GM12874 (cell line): ENCODE results near the gene PLBD2.

Experiments used
- TF ChIP-seq, protein P1 (sequence below): IDR thresholded peaks from 2 replicates; pipeline ENCODE4 v1.5.1; 2011; ENCODE audit warnings: low read depth, mild to moderate bottlenecking, control low read depth, low read length, moderate library complexity; ENCODE audit not compliant: insufficient read depth

Gene PLBD2

DNA sequence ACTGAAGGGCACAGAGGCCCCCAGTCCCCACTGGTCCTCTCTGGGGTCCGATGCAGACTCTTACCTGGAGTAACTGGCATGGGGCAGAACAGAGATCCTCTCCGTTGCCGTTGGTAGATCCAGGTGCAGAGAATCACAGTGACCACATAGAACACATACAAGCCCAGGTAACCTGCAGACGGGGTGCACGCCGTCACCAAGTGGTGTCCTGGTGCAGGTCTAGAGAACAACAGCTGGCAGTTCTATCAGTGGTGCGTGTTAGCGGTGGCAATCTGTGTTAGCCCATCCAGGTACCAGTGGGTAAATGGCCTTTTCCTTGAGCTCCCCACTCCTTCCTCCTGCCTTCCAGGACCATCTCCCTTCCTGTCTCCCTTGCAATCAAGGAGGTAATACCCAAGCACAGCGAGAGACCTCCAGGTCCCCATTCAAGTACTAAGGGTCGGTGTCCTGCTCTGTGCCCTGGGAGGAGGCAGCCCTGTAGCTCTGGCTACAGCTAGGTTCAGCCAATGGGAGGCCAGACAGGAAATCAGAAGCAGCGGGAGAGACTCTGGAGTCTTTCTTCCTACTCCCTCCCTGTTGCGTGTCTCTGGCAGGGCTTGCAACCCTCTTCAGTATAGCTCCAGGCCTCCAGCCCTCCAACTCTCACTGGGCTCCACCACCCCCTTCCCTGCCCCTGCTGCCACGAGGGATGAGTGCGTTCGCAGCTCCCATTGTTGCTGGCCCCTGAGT, 39.3 kb upstream of the PLBD2 start:
- TF ChIP-seq, protein P1, sequence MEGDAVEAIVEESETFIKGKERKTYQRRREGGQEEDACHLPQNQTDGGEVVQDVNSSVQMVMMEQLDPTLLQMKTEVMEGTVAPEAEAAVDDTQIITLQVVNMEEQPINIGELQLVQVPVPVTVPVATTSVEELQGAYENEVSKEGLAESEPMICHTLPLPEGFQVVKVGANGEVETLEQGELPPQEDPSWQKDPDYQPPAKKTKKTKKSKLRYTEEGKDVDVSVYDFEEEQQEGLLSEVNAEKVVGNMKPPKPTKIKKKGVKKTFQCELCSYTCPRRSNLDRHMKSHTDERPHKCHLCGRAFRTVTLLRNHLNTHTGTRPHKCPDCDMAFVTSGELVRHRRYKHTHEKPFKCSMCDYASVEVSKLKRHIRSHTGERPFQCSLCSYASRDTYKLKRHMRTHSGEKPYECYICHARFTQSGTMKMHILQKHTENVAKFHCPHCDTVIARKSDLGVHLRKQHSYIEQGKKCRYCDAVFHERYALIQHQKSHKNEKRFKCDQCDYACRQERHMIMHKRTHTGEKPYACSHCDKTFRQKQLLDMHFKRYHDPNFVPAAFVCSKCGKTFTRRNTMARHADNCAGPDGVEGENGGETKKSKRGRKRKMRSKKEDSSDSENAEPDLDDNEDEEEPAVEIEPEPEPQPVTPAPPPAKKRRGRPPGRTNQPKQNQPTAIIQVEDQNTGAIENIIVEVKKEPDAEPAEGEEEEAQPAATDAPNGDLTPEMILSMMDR, result no peak

DNA sequence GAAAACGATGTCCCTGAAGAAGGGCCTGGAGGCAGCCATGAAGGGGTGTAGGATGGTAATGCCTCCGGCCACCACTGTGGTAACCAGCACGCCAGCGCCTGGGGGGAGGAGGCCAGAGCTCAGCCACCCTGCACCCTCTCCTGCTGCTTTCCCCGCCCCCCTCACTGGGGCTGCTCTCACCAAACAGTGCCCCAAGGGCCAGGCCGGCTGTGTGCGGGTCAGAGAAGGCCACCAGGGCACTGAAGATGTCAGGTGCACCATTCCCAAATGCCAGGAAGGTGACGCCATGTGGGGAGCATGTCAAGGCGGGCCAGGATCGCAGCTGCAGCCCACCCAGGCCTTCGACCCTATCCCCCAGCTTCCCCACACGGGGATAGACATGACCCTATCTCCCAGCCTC, 38.0 kb upstream of the PLBD2 start:
- TF ChIP-seq, protein P1, result no peak

DNA sequence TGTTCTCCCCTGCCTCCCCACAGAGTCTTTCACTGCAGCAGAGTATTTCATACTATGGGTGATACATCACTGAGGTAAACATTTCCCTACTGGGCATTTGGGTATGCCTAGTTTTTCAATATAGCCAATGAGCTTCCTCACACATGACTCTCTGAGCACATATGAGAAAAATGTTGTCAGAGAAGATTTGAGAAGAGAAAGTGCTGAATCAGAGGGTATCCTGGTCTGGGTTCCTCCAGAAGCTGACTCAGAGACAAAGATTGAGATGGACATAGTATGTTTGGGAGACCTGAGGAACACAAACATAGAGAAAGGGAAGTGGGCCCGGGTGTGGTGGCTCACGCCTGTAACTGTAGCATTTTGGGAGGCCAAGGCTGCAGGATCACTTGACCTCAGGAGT, 36.0 kb upstream of the PLBD2 start:
- TF ChIP-seq, protein P1, result no peak

DNA sequence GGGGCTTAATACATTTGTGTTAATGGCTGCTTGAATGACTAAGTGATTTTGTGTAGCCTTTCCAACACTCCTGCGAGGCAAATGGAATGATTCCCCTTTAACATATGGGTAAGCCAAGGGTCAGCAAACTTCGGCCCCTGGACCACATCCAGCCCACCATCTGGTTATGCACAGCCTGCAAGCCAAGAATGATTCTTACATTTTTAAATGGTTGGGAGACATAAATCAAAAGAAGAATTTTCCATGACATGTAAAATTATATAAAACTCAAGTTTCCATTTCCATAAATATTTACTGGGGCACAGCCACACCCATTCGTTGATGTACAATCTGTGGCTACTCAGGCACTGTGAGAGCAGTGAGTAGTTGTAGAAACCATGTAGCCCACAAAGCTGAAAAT, 32.5 kb upstream of the PLBD2 start:
- TF ChIP-seq, protein P1, result no peak

DNA sequence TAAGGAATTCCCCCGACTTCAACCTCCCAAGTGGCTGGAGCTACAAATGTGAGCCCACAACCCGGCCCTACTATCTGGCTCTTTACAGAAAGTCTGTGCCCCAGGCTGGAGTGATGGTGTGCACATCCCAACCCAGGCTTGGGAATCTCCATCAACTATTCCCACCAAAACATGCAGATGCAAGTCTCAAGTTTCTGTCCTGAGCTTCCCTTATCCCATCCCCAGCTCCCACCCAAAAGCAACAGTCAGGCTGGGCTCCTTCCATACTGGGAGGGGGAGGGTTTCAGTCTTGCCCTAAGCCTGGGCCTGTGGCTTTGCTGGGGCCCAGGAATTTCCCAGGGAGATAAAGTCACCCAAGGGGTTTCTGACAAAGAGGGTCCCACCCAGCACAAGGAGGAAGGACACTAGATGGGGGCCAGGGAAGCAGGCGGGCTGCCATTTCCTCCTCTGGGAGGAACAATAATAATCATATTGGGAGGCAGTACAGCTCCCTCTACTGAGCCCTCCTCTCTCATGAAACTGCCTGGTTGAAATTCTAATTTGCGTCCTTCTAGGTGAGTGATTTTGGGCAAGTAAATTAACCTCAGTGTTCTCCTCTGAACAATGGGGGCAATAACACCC, 31.5 kb upstream of the PLBD2 start:
- TF ChIP-seq, protein P1, result no peak

DNA sequence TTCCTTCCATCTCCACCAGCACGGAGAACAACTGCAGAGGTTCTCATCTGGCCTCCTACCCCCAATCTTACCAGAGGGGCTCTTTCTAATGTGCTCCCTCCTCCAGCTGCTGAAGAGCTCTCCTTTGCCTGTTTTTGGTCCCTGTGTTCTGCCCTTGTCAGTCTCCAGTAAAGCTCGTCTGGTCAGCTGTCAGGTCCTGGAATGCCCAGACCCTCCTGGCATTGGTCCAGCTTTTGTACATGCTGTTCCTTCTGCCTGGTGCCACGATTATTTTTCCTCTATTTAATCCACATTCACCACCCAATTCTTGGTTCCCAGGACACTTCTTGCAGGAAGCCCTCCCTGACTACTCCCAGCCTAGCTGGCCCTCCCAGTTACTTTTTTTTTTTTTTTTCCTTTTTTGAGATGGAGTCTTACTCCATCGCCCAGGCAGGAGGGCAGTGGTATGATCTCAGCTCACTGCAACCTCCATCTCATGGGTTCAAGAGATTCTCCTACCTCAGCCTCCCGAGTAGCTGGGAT, 30.0 kb upstream of the PLBD2 start:
- TF ChIP-seq, protein P1, result no peak

DNA sequence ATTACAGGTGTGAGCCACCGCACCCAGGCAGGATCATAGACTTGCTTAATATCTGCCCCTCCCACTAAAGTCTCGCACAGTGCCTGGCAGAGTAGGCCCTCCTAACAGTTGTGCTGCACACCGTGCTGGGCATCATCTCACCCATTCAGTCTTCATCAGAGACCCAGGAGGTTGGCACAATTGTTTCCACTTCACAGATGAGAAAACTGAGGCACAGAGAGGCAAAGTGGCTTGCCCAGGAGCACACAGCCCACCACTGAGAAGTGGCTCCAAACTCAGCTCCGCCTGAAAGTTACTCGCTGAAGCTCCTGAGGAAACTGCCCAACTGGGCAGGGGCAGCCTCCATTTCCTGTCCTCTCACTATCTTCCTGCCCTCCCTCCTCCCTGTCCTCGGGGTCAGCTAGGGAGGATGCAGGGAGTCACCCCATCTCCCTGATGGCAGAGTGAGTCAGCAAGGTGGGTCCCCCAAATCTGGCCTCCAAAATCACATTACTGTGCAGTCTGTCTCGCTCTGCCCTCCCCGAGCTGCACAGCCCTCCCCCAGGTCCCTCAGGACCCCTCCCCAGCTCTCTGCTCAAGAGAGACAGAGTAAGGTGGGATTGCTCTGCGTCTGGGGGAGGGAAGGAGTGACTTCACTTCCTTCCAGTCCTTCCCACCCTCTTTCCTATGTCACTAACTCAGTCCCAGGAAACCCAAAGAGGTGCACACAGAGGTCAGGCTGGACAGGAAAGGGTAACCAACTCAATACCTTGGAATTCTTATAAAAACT, 29.2 kb upstream of the PLBD2 start:
- TF ChIP-seq, protein P1, result no peak
